Measurements from ENCODE around the gene OOEP.

The OOEP gene

DNA sequence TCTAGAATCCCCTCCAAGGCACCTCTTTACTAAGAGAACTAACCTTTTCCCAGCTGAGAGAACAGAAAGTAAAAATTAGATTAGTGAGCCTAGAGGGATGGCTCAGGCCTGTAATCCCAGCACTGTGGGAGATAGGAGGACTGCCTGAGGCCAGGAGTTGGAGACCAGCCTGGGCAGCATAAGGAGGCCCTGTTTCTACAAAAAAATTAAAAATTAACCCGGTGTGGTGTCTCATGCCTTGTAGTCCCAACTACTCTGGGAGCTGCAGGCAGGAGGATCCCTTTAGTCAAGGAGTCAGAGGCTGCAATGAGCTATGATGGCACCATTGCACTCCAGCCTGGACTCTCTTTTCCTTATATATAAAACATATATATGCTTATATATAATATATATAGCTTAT is 5.5 kb upstream of the OOEP start:
- no peak for ATAC-seq
- TF ChIP-seq OSR1 (CRISPR knock-in tag; IDR thresholded peaks at IDR 0.05) (no peak), ZNF8 (CRISPR knock-in tag; IDR thresholded peaks at IDR 0.05) (no peak), ZNF565 (CRISPR knock-in tag; conservative IDR thresholded peaks at IDR 0.05; ENCODE audit: low read depth) (no peak), ESRRG (CRISPR knock-in tag; IDR thresholded peaks at IDR 0.05) (no peak), TCF4 (CRISPR knock-in tag; IDR thresholded peaks at IDR 0.05; ENCODE audit: borderline replicate concordance) (no peak), GLIS3 (CRISPR knock-in tag; IDR thresholded peaks at IDR 0.05) (no peak), ZFP30 (CRISPR knock-in tag; IDR thresholded peaks at IDR 0.05) (no peak), SNAI2 (CRISPR knock-in tag; IDR thresholded peaks at IDR 0.05) (no peak), ARNTL (CRISPR knock-in tag; IDR thresholded peaks at IDR 0.05; ENCODE audit: borderline replicate concordance, low read depth) (no peak), RARB (CRISPR knock-in tag; IDR thresholded peaks at IDR 0.05) (no peak), ZFP3 (CRISPR knock-in tag; IDR thresholded peaks at IDR 0.05) (no peak), ZC3H10 (CRISPR knock-in tag; IDR thresholded peaks at IDR 0.05) (no peak), ZNF70 (CRISPR knock-in tag; IDR thresholded peaks at IDR 0.05) (no peak), PPARA (CRISPR knock-in tag; IDR thresholded peaks at IDR 0.05; ENCODE audit: borderline replicate concordance) (no peak), ISL1 (CRISPR knock-in tag; IDR thresholded peaks at IDR 0.05) (no peak)
- TF ChIP-seq, protein P1, sequence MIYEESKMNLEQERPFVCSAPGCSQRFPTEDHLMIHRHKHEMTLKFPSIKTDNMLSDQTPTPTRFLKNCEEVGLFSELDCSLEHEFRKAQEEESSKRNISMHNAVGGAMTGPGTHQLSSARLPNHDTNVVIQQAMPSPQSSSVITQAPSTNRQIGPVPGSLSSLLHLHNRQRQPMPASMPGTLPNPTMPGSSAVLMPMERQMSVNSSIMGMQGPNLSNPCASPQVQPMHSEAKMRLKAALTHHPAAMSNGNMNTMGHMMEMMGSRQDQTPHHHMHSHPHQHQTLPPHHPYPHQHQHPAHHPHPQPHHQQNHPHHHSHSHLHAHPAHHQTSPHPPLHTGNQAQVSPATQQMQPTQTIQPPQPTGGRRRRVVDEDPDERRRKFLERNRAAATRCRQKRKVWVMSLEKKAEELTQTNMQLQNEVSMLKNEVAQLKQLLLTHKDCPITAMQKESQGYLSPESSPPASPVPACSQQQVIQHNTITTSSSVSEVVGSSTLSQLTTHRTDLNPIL (CRISPR knock-in tag; IDR thresholded peaks at IDR 0.05; ENCODE audit: low read depth) = no peak
- TF ChIP-seq, protein P2, sequence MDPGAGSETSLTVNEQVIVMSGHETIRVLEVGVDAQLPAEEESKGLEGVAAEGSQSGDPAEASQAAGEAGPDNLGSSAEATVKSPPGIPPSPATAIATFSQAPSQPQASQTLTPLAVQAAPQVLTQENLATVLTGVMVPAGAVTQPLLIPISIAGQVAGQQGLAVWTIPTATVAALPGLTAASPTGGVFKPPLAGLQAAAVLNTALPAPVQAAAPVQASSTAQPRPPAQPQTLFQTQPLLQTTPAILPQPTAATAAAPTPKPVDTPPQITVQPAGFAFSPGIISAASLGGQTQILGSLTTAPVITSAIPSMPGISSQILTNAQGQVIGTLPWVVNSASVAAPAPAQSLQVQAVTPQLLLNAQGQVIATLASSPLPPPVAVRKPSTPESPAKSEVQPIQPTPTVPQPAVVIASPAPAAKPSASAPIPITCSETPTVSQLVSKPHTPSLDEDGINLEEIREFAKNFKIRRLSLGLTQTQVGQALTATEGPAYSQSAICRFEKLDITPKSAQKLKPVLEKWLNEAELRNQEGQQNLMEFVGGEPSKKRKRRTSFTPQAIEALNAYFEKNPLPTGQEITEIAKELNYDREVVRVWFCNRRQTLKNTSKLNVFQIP (CRISPR knock-in tag; IDR thresholded peaks at IDR 0.05; ENCODE audit: borderline replicate concordance, low read depth) = no peak
- TF ChIP-seq, protein P3, sequence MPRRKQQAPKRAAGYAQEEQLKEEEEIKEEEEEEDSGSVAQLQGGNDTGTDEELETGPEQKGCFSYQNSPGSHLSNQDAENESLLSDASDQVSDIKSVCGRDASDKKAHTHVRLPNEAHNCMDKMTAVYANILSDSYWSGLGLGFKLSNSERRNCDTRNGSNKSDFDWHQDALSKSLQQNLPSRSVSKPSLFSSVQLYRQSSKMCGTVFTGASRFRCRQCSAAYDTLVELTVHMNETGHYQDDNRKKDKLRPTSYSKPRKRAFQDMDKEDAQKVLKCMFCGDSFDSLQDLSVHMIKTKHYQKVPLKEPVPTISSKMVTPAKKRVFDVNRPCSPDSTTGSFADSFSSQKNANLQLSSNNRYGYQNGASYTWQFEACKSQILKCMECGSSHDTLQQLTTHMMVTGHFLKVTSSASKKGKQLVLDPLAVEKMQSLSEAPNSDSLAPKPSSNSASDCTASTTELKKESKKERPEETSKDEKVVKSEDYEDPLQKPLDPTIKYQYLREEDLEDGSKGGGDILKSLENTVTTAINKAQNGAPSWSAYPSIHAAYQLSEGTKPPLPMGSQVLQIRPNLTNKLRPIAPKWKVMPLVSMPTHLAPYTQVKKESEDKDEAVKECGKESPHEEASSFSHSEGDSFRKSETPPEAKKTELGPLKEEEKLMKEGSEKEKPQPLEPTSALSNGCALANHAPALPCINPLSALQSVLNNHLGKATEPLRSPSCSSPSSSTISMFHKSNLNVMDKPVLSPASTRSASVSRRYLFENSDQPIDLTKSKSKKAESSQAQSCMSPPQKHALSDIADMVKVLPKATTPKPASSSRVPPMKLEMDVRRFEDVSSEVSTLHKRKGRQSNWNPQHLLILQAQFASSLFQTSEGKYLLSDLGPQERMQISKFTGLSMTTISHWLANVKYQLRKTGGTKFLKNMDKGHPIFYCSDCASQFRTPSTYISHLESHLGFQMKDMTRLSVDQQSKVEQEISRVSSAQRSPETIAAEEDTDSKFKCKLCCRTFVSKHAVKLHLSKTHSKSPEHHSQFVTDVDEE (CRISPR knock-in tag; IDR thresholded peaks at IDR 0.05) = no peak
- TF ChIP-seq, protein P4, sequence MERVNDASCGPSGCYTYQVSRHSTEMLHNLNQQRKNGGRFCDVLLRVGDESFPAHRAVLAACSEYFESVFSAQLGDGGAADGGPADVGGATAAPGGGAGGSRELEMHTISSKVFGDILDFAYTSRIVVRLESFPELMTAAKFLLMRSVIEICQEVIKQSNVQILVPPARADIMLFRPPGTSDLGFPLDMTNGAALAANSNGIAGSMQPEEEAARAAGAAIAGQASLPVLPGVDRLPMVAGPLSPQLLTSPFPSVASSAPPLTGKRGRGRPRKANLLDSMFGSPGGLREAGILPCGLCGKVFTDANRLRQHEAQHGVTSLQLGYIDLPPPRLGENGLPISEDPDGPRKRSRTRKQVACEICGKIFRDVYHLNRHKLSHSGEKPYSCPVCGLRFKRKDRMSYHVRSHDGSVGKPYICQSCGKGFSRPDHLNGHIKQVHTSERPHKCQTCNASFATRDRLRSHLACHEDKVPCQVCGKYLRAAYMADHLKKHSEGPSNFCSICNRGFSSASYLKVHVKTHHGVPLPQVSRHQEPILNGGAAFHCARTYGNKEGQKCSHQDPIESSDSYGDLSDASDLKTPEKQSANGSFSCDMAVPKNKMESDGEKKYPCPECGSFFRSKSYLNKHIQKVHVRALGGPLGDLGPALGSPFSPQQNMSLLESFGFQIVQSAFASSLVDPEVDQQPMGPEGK (CRISPR knock-in tag; IDR thresholded peaks at IDR 0.05; ENCODE audit: borderline replicate concordance) = no peak

DNA sequence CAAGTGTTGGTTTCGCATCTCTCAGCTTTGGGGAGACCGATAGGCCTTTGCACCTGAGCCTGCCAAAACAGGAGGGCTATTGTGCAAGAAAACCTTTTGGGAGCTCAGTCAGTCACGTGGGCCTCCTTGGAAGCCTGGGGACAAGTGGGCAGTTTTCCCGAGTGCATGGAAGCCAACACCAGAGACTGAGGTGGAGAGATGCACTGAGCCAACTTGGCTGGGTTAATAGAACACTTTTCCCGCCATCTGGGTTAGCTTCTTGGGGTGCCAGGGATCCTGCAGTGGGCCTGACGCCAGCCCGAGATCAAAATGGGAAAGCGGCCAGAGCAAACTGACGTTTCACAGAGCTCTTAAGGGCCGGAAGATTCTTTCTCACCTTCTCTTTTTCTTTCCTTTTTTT is 2.8 kb upstream of the OOEP start:
- ATAC-seq = no peak
- TF ChIP-seq GLIS3 (CRISPR knock-in tag; IDR thresholded peaks at IDR 0.05) (no peak), ZC3H10 (CRISPR knock-in tag; IDR thresholded peaks at IDR 0.05) (no peak)

DNA sequence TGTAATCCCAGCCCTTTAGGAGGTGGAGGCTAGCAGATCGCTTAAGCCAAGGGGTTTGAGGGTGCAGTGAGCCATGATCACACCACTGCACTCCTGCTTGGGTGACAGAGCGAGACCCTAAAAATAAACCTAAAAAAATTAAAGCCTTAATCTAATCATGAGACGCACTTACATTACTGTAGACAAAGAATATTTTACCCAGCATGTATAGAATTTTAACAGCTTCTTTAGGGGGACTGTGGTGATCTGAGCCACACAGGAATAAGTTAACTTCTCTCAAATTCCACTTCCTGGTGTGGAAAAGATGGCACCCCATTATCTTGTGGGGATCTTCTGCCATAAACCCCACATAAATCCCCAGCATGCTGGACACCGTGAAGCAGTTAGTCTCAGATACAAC is 2.3 kb upstream of the OOEP start:
- ATAC-seq = no peak
- no peak for TF ChIP-seq CSDC2 (CRISPR knock-in tag; IDR thresholded peaks at IDR 0.05)
- no peak for TF ChIP-seq ZFP3 (CRISPR knock-in tag; IDR thresholded peaks at IDR 0.05)
- TF ChIP-seq, protein P4 (CRISPR knock-in tag; IDR thresholded peaks at IDR 0.05; ENCODE audit: borderline replicate concordance) = no peak
- TF ChIP-seq ZNF70 (CRISPR knock-in tag; IDR thresholded peaks at IDR 0.05) = no peak
- no peak for TF ChIP-seq TCF4 (CRISPR knock-in tag; IDR thresholded peaks at IDR 0.05; ENCODE audit: borderline replicate concordance)
- no peak for TF ChIP-seq ESRRG (CRISPR knock-in tag; IDR thresholded peaks at IDR 0.05)
- TF ChIP-seq BACH2 (CRISPR knock-in tag; IDR thresholded peaks at IDR 0.05; ENCODE audit: borderline replicate concordance) = no peak
- no peak for TF ChIP-seq ZC3H10 (CRISPR knock-in tag; IDR thresholded peaks at IDR 0.05)
- no peak for TF ChIP-seq ZNF8 (CRISPR knock-in tag; IDR thresholded peaks at IDR 0.05)
- TF ChIP-seq RARB (CRISPR knock-in tag; IDR thresholded peaks at IDR 0.05) = no peak
- no peak for TF ChIP-seq SNAI2 (CRISPR knock-in tag; IDR thresholded peaks at IDR 0.05)
- no peak for TF ChIP-seq ZFP30 (CRISPR knock-in tag; IDR thresholded peaks at IDR 0.05)
- no peak for TF ChIP-seq PPARA (CRISPR knock-in tag; IDR thresholded peaks at IDR 0.05; ENCODE audit: borderline replicate concordance)
- TF ChIP-seq, protein P5, sequence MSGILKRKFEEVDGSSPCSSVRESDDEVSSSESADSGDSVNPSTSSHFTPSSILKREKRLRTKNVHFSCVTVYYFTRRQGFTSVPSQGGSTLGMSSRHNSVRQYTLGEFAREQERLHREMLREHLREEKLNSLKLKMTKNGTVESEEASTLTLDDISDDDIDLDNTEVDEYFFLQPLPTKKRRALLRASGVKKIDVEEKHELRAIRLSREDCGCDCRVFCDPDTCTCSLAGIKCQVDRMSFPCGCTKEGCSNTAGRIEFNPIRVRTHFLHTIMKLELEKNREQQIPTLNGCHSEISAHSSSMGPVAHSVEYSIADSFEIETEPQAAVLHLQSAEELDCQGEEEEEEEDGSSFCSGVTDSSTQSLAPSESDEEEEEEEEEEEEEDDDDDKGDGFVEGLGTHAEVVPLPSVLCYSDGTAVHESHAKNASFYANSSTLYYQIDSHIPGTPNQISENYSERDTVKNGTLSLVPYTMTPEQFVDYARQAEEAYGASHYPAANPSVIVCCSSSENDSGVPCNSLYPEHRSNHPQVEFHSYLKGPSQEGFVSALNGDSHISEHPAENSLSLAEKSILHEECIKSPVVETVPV (CRISPR knock-in tag; IDR thresholded peaks at IDR 0.05) = no peak
- TF ChIP-seq TOX (CRISPR knock-in tag; IDR thresholded peaks at IDR 0.05; ENCODE audit: borderline replicate concordance) = no peak
- TF ChIP-seq OSR1 (CRISPR knock-in tag; IDR thresholded peaks at IDR 0.05) = no peak
- no peak for TF ChIP-seq GLIS3 (CRISPR knock-in tag; IDR thresholded peaks at IDR 0.05)
- TF ChIP-seq, protein P2 (CRISPR knock-in tag; IDR thresholded peaks at IDR 0.05; ENCODE audit: borderline replicate concordance, low read depth) = no peak

All from SK-N-SH treated with all-trans-retinoic acid at 6 μM for 48 hours (cell line).